ENCODE data around the gene LOC128125822.

Gene LOC128125822

DNA sequence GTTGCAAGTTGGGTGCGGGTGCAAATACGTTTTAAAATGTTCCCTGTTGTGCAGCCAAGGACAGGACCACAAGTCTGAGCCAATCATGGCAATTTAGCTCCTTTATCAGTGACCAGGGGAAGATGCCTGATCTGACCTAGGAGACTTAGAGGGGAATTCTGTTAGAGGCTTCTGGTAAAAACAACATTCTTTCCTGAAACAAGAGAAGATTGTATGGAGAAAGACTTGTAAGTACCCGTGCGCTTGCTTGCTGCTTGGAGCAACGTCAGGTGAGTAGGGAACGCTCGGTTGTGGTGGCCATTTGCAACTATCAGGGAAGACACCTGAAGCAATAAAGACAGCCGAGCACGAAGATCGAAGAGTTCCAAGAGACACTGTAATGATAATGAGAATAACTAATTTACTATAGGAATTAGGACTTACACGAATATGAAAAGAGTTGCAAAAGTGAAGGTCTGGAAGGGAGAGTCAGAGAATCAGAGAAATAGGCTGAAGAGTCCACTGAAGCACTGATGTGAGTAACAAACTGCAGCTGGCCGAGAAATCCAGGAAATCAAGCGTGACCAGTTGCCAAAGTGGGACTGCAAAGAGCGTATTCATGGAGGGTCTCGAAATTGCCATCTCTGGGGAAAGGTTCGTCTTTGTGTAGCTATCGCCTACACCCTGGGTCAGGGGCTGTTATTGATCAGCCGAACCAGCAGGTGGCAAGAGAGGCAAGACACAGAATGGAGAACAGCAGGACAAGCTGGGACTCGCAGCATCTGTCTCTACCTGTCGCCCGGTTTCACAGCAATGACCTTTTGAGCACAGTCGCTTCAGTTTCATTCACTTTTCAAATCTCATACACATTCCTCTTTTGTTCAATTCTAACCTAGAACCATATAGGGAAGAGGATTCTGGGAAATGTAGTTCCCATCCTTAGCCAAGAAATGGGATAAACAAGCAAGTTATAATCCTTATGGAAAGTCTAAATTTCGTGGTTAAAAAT lies 26.1 kb downstream of the LOC128125822 start:
- H3K36me3 ChIP-seq: no peaks in the 10 kb centered on the region
- no peaks in the 10 kb centered on the region for H3K27me3 ChIP-seq
- no peak overlapping the region for H3K27ac ChIP-seq
- TF ChIP-seq, protein P1, sequence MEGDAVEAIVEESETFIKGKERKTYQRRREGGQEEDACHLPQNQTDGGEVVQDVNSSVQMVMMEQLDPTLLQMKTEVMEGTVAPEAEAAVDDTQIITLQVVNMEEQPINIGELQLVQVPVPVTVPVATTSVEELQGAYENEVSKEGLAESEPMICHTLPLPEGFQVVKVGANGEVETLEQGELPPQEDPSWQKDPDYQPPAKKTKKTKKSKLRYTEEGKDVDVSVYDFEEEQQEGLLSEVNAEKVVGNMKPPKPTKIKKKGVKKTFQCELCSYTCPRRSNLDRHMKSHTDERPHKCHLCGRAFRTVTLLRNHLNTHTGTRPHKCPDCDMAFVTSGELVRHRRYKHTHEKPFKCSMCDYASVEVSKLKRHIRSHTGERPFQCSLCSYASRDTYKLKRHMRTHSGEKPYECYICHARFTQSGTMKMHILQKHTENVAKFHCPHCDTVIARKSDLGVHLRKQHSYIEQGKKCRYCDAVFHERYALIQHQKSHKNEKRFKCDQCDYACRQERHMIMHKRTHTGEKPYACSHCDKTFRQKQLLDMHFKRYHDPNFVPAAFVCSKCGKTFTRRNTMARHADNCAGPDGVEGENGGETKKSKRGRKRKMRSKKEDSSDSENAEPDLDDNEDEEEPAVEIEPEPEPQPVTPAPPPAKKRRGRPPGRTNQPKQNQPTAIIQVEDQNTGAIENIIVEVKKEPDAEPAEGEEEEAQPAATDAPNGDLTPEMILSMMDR (IDR thresholded peaks at IDR 0.05): peak; percentile 84
- peak overlapping the region; percentile 51 to 61 for H3K4me3 ChIP-seq (ENCODE audit: low read depth in 1 of 2, low read length in 1 of 2)
- H3K4me1 ChIP-seq (ENCODE audit: control insufficient read depth in 1 of 2, insufficient read depth in 1 of 2, low read depth in 1 of 2, low read length in 1 of 2): peaks cover 11 to 12% of the 10 kb centered on the region in 2 experiments
- no peaks in the 10 kb centered on the region for H3K9me3 ChIP-seq

DNA sequence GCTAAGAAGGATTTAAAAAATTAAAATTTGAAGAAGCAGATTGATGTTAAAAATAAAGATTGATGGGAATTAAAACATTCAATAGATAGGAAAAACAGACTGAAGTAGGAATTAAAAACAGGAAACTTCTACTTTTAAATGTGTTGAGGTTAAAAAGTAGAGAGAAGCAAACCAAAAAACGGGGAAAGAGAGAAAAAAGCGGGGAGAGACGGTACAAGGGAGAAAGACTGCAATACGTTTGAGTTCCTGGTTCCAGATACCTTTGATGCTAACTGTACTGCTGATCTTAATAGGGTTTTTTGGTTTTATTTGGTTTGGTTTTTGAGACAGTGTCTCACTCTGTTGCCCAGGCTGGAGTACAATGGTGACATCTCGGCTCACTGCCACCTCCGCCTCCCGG lies 27.0 kb downstream of the LOC128125822 start:
- Histone ChIP-seq H3K27me3 (no peaks in the 10 kb centered on the region), H3K4me1 (ENCODE audit: control insufficient read depth in 1 of 2, insufficient read depth in 1 of 2, low read depth in 1 of 2, low read length in 1 of 2) (peaks cover 11 to 12% of the 10 kb centered on the region in 2 experiments), H3K27ac (no peak overlapping the region), H3K9me3 (no peaks in the 10 kb centered on the region), H3K4me3 (ENCODE audit: low read depth in 1 of 2, low read length in 1 of 2) (no peak overlapping the region), H3K36me3 (no peaks in the 10 kb centered on the region)
- TF ChIP-seq, protein P1 (IDR thresholded peaks at IDR 0.05): no peak

DNA sequence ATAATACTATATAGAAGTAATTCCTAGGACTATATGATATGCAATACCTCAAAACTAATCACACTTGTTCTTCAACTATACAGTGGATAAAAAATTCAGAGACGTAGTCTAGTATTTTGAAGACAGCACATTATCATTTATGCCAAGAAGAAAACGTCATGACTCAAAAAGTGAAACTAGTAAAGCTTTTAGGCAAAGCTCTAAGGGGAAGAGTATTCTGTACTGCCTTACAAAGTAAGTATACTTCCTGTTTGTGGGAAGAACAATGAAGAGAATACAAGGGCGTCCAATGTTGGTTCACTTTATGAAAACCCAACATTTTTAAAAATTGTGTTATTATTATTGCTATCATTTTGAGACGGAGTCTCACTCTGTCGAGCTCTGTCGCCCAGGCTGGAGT lies 27.9 kb downstream of the LOC128125822 start:
- Histone ChIP-seq H3K36me3 (no peaks in the 10 kb centered on the region), H3K4me1 (ENCODE audit: control insufficient read depth in 1 of 2, insufficient read depth in 1 of 2, low read depth in 1 of 2, low read length in 1 of 2) (peaks cover 11 to 12% of the 10 kb centered on the region in 2 experiments), H3K27ac (no peak overlapping the region), H3K9me3 (no peaks in the 10 kb centered on the region), H3K4me3 (ENCODE audit: low read depth in 1 of 2, low read length in 1 of 2) (no peak overlapping the region), H3K27me3 (no peaks in the 10 kb centered on the region)
- TF ChIP-seq, protein P1 (IDR thresholded peaks at IDR 0.05): no peak

DNA sequence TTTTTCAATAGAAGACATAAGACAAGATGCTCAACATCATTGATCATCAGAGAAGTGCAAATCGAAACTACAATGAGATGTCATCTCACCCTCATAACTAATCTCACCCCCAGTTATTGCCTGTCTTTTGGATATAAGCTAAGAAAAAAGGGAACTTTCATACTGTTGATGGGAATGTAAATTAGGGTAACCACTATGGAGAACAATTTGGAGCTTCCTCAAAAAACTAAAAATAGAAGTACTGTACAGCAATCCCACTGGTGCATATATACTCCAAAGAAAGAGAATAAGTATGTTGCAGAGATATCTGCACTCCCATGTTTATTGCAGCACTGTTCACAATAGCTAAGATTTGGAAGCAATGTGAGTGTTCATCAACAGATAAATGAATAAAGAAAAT lies 37.0 kb downstream of the LOC128125822 start:
- TF ChIP-seq, protein P1 (IDR thresholded peaks at IDR 0.05): no peak
- H3K4me1 ChIP-seq (ENCODE audit: control insufficient read depth in 1 of 2, insufficient read depth in 1 of 2, low read depth in 1 of 2, low read length in 1 of 2): no peaks in the 10 kb centered on the region
- H3K4me3 ChIP-seq (ENCODE audit: low read depth in 1 of 2, low read length in 1 of 2): no peak overlapping the region
- H3K27ac ChIP-seq: no peak overlapping the region
- H3K9me3 ChIP-seq: no peaks in the 10 kb centered on the region
- H3K27me3 ChIP-seq: no peaks in the 10 kb centered on the region
- H3K36me3 ChIP-seq: no peaks in the 10 kb centered on the region

DNA sequence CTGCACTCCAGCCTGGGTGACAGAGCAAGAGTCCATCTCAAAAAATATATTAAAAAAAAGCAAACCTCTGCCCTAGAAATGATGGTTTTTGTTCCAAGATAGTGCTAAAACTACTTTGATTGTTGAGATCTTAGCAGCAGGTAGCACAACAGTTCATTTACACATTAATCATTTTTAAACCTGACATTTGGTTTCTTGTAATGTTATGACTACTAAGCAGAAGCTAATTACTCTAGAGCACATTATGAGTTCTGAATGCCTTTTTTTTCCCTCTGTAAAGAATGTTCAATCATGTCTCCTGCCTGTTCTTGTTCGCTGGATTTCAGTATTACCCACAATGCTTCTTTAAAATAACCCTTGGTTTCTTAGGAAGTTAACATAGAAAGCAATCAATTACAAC lies 38.7 kb downstream of the LOC128125822 start:
- no peaks in the 10 kb centered on the region for H3K9me3 ChIP-seq
- H3K4me3 ChIP-seq (ENCODE audit: low read depth in 1 of 2, low read length in 1 of 2): no peak overlapping the region
- no peaks in the 10 kb centered on the region for H3K36me3 ChIP-seq
- TF ChIP-seq, protein P1 (IDR thresholded peaks at IDR 0.05): no peak
- H3K4me1 ChIP-seq (ENCODE audit: control insufficient read depth in 1 of 2, insufficient read depth in 1 of 2, low read depth in 1 of 2, low read length in 1 of 2): no peaks in the 10 kb centered on the region
- no peak overlapping the region for H3K27ac ChIP-seq
- H3K27me3 ChIP-seq: no peaks in the 10 kb centered on the region

Measured in neutrophil (primary cell).